Smooth muscle cell (in vitro differentiated cells): ENCODE measurements around the gene CAPN10. TPM values are rescaled to one million over a fixed set of nuclear protein-coding genes. Genes with fewer than 3 reads are reported as not detected.
"Not testable (repeated sequence)": the region's sequence is repeated elsewhere in the genome, so short reads cannot be mapped to it uniquely, and the experiment has no call there.

Source experiments
- DNase-seq: peaks from one replicate; lab custom pipeline; 2025; ENCODE audit not compliant: unreplicated experiment; lab: John Stamatoyannopoulos, UW
- H2AFZ ChIP-seq: fragments of 200-600 bp; sonication (generic); 2 replicates; pipeline ENCODE4 v1.6.0; 2016; ENCODE audit warnings: antibody characterized with exemption, low read depth, mild to moderate bottlenecking
- H3F3A ChIP-seq: fragments of 200-600 bp; sonication (generic); 2 replicates; pipeline ENCODE4 v1.6.0; 2017; ENCODE audit warnings: antibody characterized with exemption, low read depth
- H3K27ac ChIP-seq: fragments of 200-600 bp; sonication (generic); 2 replicates; pipeline ENCODE4 v1.5.1; 2016; ENCODE audit warnings: low read depth, mild to moderate bottlenecking
- H3K27me3 ChIP-seq: fragments of 200-600 bp; sonication (generic); 2 replicates; pipeline ENCODE4 v1.6.1; 2016; ENCODE audit warnings: low read depth, mild to moderate bottlenecking
- H3K36me3 ChIP-seq: fragments of 200-600 bp; sonication (generic); 2 replicates; pipeline ENCODE4 v1.5.1; 2016; ENCODE audit warnings: low read depth
- H3K4me1 ChIP-seq: fragments of 200-600 bp; sonication (generic); 2 replicates; pipeline ENCODE4 v1.5.1; 2016; ENCODE audit warnings: low read depth
- H3K4me2 ChIP-seq: fragments of 200-600 bp; sonication (generic); 2 replicates; pipeline ENCODE4 v1.6.0; 2016; ENCODE audit warnings: mild to moderate bottlenecking
- H3K4me3 ChIP-seq: fragments of 200-600 bp; sonication (generic); 2 replicates; pipeline ENCODE4 v1.5.1; 2016; ENCODE audit warnings: mild to moderate bottlenecking
- H3K79me2 ChIP-seq: fragments of 200-600 bp; sonication (generic); 2 replicates; pipeline ENCODE4 v1.6.0; 2016; ENCODE audit warnings: low read depth, mild to moderate bottlenecking
- H3K9ac ChIP-seq: fragments of 200-600 bp; sonication (generic); 2 replicates; pipeline ENCODE4 v1.6.0; 2016; ENCODE audit warnings: low read depth
- H3K9me3 ChIP-seq: fragments of 200-600 bp; sonication (generic); replicated peaks from 2 replicates; pipeline ENCODE4 v1.5.1; 2016; ENCODE audit warnings: low read depth
- H4K20me1 ChIP-seq: fragments of 200-600 bp; sonication (generic); 2 replicates; pipeline ENCODE4 v1.6.0; 2016; ENCODE audit warnings: low read depth
- CTCF ChIP-seq: fragments of 200-600 bp; sonication (generic); IDR thresholded peaks from 2 replicates; pipeline ENCODE4 v1.5.1; 2017; ENCODE audit warnings: borderline replicate concordance, mild to moderate bottlenecking, antibody characterized with exemption; ENCODE audit not compliant: insufficient read depth, poor library complexity, severe bottlenecking
- WGBS: methylation state at CpG from one replicate; pipeline ENCODE4 v1.1.7; 2016; ENCODE audit warnings: low lambda C conversion rate; 5-methylcytosine and 5-hydroxymethylcytosine counted together
- polyA plus RNA-seq: library from polyadenylated mRNA; unstranded; fragments of >200 nt; fragmentation: Nextera tagmentation; extraction: Ambion mirVana; gene quantifications from 2 replicates; pipeline ENCODE4 v1.2.1, GENCODE V29; 2016
- total RNA-seq: library from RNA; depleted of rRNA; stranded (reverse); fragments of >200 nt; gene quantifications from 2 replicates; pipeline ENCODE4 v1.2.3, GENCODE V29; 2014

The CAPN10 gene
- total and polyA plus RNA-seq, 2 experiments from 2014 or later: 6.6 to 17.0 TPM

GRCh38 chr2:240561325-240561971 is 25.1 kb upstream of the CAPN10 start:
- Histone ChIP-seq H2AFZ (no peak overlapping the region), H3K36me3 (no peaks in the 10 kb centered on the region), H3F3A (peaks cover 25% of the 10 kb centered on the region), H3K27me3 (no peaks in the 10 kb centered on the region), H3K9me3 (no peaks in the 10 kb centered on the region), H3K79me2 (peaks cover 17% of the 10 kb centered on the region), H3K4me1 (peaks cover 17% of the 10 kb centered on the region), H4K20me1 (peaks cover 26% of the 10 kb centered on the region), H3K4me2 (peak overlapping the region; percentile 96), H3K9ac (peak overlapping the region; percentile 84), H3K27ac (peak overlapping the region; percentile 95), H3K4me3 (peak overlapping the region; percentile 85)
- DNase-seq: no peak
- 19% methylated on average over 14 of the region's 14 CpGs for WGBS
- no peak for TF ChIP-seq CTCF

- not testable (repeated sequence) for H3K4me2 ChIP-seq, H3K9me3 ChIP-seq, H3K9ac ChIP-seq, H3K4me3 ChIP-seq, H3K27ac ChIP-seq, H3K27me3 ChIP-seq, DNase-seq, H2AFZ ChIP-seq, H3K36me3 ChIP-seq
- Histone ChIP-seq H3F3A (peaks cover 25% of the 10 kb centered on the region), H4K20me1 (peaks cover 13% of the 10 kb centered on the region), H3K4me1 (peaks cover 19% of the 10 kb centered on the region), H3K79me2 (peaks cover 10% of the 10 kb centered on the region)
- 98% methylated on average over 17 of the region's 17 CpGs for WGBS
Observed at GRCh38 chr2:240563231-240563630, 23.3 kb upstream of the CAPN10 start.

- H2AFZ ChIP-seq: no peak overlapping the region
- H3K36me3 ChIP-seq: no peaks in the 10 kb centered on the region
- H3K4me2 ChIP-seq: no peak overlapping the region
- peaks cover 25% of the 10 kb centered on the region for H3F3A ChIP-seq
- peak overlapping the region; percentile 65 for H3K27ac ChIP-seq
- no peaks in the 10 kb centered on the region for H3K9me3 ChIP-seq
- WGBS: 98% methylated on average over 12 of the region's 12 CpGs
- H3K27me3 ChIP-seq: no peaks in the 10 kb centered on the region
- no peak overlapping the region for H3K4me3 ChIP-seq
- H3K4me1 ChIP-seq: peaks cover 19% of the 10 kb centered on the region
- H3K79me2 ChIP-seq: peaks cover 6% of the 10 kb centered on the region
- no peak for TF ChIP-seq CTCF
- peaks cover 9% of the 10 kb centered on the region for H4K20me1 ChIP-seq
- no peak overlapping the region for H3K9ac ChIP-seq
- DNase-seq: no peak
Observed at GRCh38 chr2:240563951-240564560, 22.5 kb upstream of the CAPN10 start.

GRCh38 chr2:240564561-240565332 is 21.8 kb upstream of the CAPN10 start:
- peak overlapping the region; percentile 81 for H3K27ac ChIP-seq

More at GRCh38 chr2:240564561-240565332, 21.8 kb upstream of the CAPN10 start:
- Histone ChIP-seq H3K4me2 (peak overlapping the region; percentile 98), H3F3A (peaks cover 25% of the 10 kb centered on the region), H3K9me3 (no peaks in the 10 kb centered on the region), H3K27me3 (no peaks in the 10 kb centered on the region), H3K9ac (no peak overlapping the region), H3K4me3 (no peak overlapping the region), H4K20me1 (peaks cover 2% of the 10 kb centered on the region), H2AFZ (no peak overlapping the region), H3K79me2 (peaks cover under 1% of the 10 kb centered on the region), H3K36me3 (no peaks in the 10 kb centered on the region), H3K4me1 (peaks cover 19% of the 10 kb centered on the region)
- TF ChIP-seq CTCF: no peak
- WGBS: 57% methylated on average over 10 of the region's 10 CpGs
- DNase-seq: no peak
